ENCODE data around the gene SNX19.
"Not testable (repeated sequence)": the region's sequence is repeated elsewhere in the genome, so short reads cannot be mapped to it uniquely, and the experiment has no call there.

SNX19 gene

DNA sequence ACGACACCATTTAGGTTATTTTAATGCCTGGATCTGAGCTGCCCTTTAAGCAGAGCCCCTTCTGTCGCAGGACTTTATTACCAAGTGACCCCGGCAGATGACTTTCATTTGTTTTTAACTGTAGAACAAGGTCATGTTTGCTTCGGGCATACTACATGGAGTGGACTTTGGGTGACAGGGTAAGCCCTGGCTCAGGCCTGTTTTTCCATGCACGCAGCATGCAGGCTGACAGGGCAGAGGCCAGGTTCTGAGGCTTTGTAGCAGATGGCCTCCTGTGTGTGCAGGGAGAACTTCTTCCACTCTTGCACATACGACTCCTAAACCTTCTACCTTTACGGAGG, 50.5 kb downstream of the SNX19 start:
- Histone ChIP-seq H3K27ac (ENCODE audit: low read depth, low read length) (no peak overlapping the region), H3K4me3 (ENCODE audit: low read length) (no peak overlapping the region), H3K9ac (ENCODE audit: low read length) (no peak overlapping the region), H3K27me3 (ENCODE audit: control insufficient read depth, insufficient read depth, low read length) (no peaks in the 10 kb centered on the region), H3K36me3 (ENCODE audit: control insufficient read depth, insufficient read depth, low read length) (peaks cover 2% of the 10 kb centered on the region), H3K4me1 (ENCODE audit: control insufficient read depth, insufficient read depth, low read length) (peaks cover 2% of the 10 kb centered on the region)

GRCh38 chr11:130865091-130865773, 51.0 kb downstream of the SNX19 start:
- no peak overlapping the region for H3K9ac ChIP-seq (ENCODE audit: low read length)
- no peak overlapping the region for H3K27ac ChIP-seq (ENCODE audit: low read depth, low read length)
- no peak overlapping the region for H3K4me3 ChIP-seq (ENCODE audit: low read length)
- peaks cover 2% of the 10 kb centered on the region for H3K36me3 ChIP-seq (ENCODE audit: control insufficient read depth, insufficient read depth, low read length)
- peaks cover 2% of the 10 kb centered on the region for H3K4me1 ChIP-seq (ENCODE audit: control insufficient read depth, insufficient read depth, low read length)
- no peaks in the 10 kb centered on the region for H3K27me3 ChIP-seq (ENCODE audit: control insufficient read depth, insufficient read depth, low read length)

- H3K9ac ChIP-seq (ENCODE audit: low read length): no peak overlapping the region
- H3K36me3 ChIP-seq (ENCODE audit: control insufficient read depth, insufficient read depth, low read length): no peaks in the 10 kb centered on the region
- H3K27me3 ChIP-seq (ENCODE audit: control insufficient read depth, insufficient read depth, low read length): no peaks in the 10 kb centered on the region
- H3K4me1 ChIP-seq (ENCODE audit: control insufficient read depth, insufficient read depth, low read length): peaks cover 2% of the 10 kb centered on the region
- H3K27ac ChIP-seq (ENCODE audit: low read depth, low read length): no peak overlapping the region
- peak overlapping the region; percentile 49 for H3K4me3 ChIP-seq (ENCODE audit: low read length)
Measured at GRCh38 chr11:130861902-130862860, 54.1 kb downstream of the SNX19 start.

- H3K27me3 ChIP-seq (ENCODE audit: control insufficient read depth, insufficient read depth, low read length): no peaks in the 10 kb centered on the region
- no peak overlapping the region for H3K4me3 ChIP-seq (ENCODE audit: low read length)
- no peak overlapping the region for H3K9ac ChIP-seq (ENCODE audit: low read length)
Measured at GRCh38 chr11:130861283-130861682, 55.0 kb downstream of the SNX19 start.

GRCh38 chr11:130859886-130860285, 56.4 kb downstream of the SNX19 start:
- Histone ChIP-seq H3K36me3 (ENCODE audit: control insufficient read depth, insufficient read depth, low read length) (no peaks in the 10 kb centered on the region), H3K9ac (ENCODE audit: low read length) (no peak overlapping the region), H3K4me3 (ENCODE audit: low read length) (no peak overlapping the region), H3K27ac (ENCODE audit: low read depth, low read length) (peak overlapping the region; percentile 32), H3K27me3 (ENCODE audit: control insufficient read depth, insufficient read depth, low read length) (no peaks in the 10 kb centered on the region), H3K4me1 (ENCODE audit: control insufficient read depth, insufficient read depth, low read length) (peaks cover 2% of the 10 kb centered on the region)

More at GRCh38 chr11:130861283-130861682, 55.0 kb downstream of the SNX19 start:
- Histone ChIP-seq H3K36me3 (ENCODE audit: control insufficient read depth, insufficient read depth, low read length) (no peaks in the 10 kb centered on the region), H3K27ac (ENCODE audit: low read depth, low read length) (no peak overlapping the region), H3K4me1 (ENCODE audit: control insufficient read depth, insufficient read depth, low read length) (peaks cover 2% of the 10 kb centered on the region)

GRCh38 chr11:130858215-130858614, 58.1 kb downstream of the SNX19 start:
- Histone ChIP-seq H3K4me1 (ENCODE audit: control insufficient read depth, insufficient read depth, low read length) (peaks cover 2% of the 10 kb centered on the region), H3K4me3 (ENCODE audit: low read length) (no peak overlapping the region), H3K27ac (ENCODE audit: low read depth, low read length) (no peak overlapping the region), H3K9ac (ENCODE audit: low read length) (no peak overlapping the region), H3K36me3 (ENCODE audit: control insufficient read depth, insufficient read depth, low read length) (no peaks in the 10 kb centered on the region), H3K27me3 (ENCODE audit: control insufficient read depth, insufficient read depth, low read length) (no peaks in the 10 kb centered on the region)

GRCh38 chr11:130855707-130856106, 60.6 kb downstream of the SNX19 start:
- H3K4me3 ChIP-seq (ENCODE audit: low read length); H3K9ac ChIP-seq (ENCODE audit: low read length); H3K27me3 ChIP-seq (ENCODE audit: control insufficient read depth, insufficient read depth, low read length); H3K4me1 ChIP-seq (ENCODE audit: control insufficient read depth, insufficient read depth, low read length); H3K27ac ChIP-seq (ENCODE audit: low read depth, low read length); H3K36me3 ChIP-seq (ENCODE audit: control insufficient read depth, insufficient read depth, low read length): not testable (repeated sequence)

GRCh38 chr11:130854483-130854882, 61.8 kb downstream of the SNX19 start:
- Histone ChIP-seq H3K4me3 (ENCODE audit: low read length) (no peak overlapping the region), H3K36me3 (ENCODE audit: control insufficient read depth, insufficient read depth, low read length) (no peaks in the 10 kb centered on the region), H3K27me3 (ENCODE audit: control insufficient read depth, insufficient read depth, low read length) (no peaks in the 10 kb centered on the region), H3K4me1 (ENCODE audit: control insufficient read depth, insufficient read depth, low read length) (no peaks in the 10 kb centered on the region), H3K27ac (ENCODE audit: low read depth, low read length) (no peak overlapping the region), H3K9ac (ENCODE audit: low read length) (no peak overlapping the region)

- H3K4me3 ChIP-seq (ENCODE audit: low read length): no peak overlapping the region
- no peak overlapping the region for H3K9ac ChIP-seq (ENCODE audit: low read length)
- H3K27me3 ChIP-seq (ENCODE audit: control insufficient read depth, insufficient read depth, low read length): no peaks in the 10 kb centered on the region
- no peaks in the 10 kb centered on the region for H3K36me3 ChIP-seq (ENCODE audit: control insufficient read depth, insufficient read depth, low read length)
- no peaks in the 10 kb centered on the region for H3K4me1 ChIP-seq (ENCODE audit: control insufficient read depth, insufficient read depth, low read length)
- H3K27ac ChIP-seq (ENCODE audit: low read depth, low read length): no peak overlapping the region
Measured at GRCh38 chr11:130852589-130852988, 63.7 kb downstream of the SNX19 start.

- Histone ChIP-seq H3K9ac (ENCODE audit: low read length) (no peak overlapping the region), H3K4me1 (ENCODE audit: control insufficient read depth, insufficient read depth, low read length) (no peaks in the 10 kb centered on the region), H3K27me3 (ENCODE audit: control insufficient read depth, insufficient read depth, low read length) (no peaks in the 10 kb centered on the region), H3K27ac (ENCODE audit: low read depth, low read length) (no peak overlapping the region), H3K4me3 (ENCODE audit: low read length) (no peak overlapping the region), H3K36me3 (ENCODE audit: control insufficient read depth, insufficient read depth, low read length) (no peaks in the 10 kb centered on the region)
Measured at GRCh38 chr11:130850185-130850944, 65.9 kb downstream of the SNX19 start.

- Histone ChIP-seq H3K27me3 (ENCODE audit: control insufficient read depth, insufficient read depth, low read length) (no peaks in the 10 kb centered on the region), H3K36me3 (ENCODE audit: control insufficient read depth, insufficient read depth, low read length) (no peaks in the 10 kb centered on the region), H3K4me1 (ENCODE audit: control insufficient read depth, insufficient read depth, low read length) (no peaks in the 10 kb centered on the region), H3K9ac (ENCODE audit: low read length) (no peak overlapping the region), H3K27ac (ENCODE audit: low read depth, low read length) (no peak overlapping the region), H3K4me3 (ENCODE audit: low read length) (no peak overlapping the region)
Measured at GRCh38 chr11:130849215-130849568, 67.1 kb downstream of the SNX19 start.

All from rectal smooth muscle tissue (tissue), 1 donor.